ENCODE data around the gene GABBR2.

The GABBR2 gene

GRCh38 chr9:98702835-98703380 is 5.8 kb downstream of the GABBR2 start:
- H3K27me3 ChIP-seq (ENCODE audit: control insufficient read depth, insufficient read depth, low read length) = peaks cover 21% of the 10 kb centered on the region
- no peaks in the 10 kb centered on the region for H3K36me3 ChIP-seq (ENCODE audit: control insufficient read depth, insufficient read depth, low read length)
- H3K9me3 ChIP-seq (ENCODE audit: control insufficient read depth, insufficient read depth, low read length) = no peaks in the 10 kb centered on the region
- DNase-seq (ENCODE audit: low read depth, low spot score) = no peak
- H3K4me1 ChIP-seq (ENCODE audit: control insufficient read depth, insufficient read depth, low read length) = 0 out of 2 replicates have a peak, but pooled peaks cover 1% of the 10 kb centered on the region
- no CpG with 5 or more reads among the region's 2 CpGs for WGBS (ENCODE audit: insufficient coverage, insufficient read length)
- H3K4me3 ChIP-seq (ENCODE audit: low read length) = no peak overlapping the region
- no peak overlapping the region for H3K27ac ChIP-seq (ENCODE audit: low read length)

- Histone ChIP-seq H3K4me1 (ENCODE audit: control insufficient read depth, insufficient read depth, low read length) (no peaks in the 10 kb centered on the region), H3K4me3 (ENCODE audit: low read length) (no peak overlapping the region), H3K36me3 (ENCODE audit: control insufficient read depth, insufficient read depth, low read length) (no peaks in the 10 kb centered on the region), H3K9me3 (ENCODE audit: control insufficient read depth, insufficient read depth, low read length) (no peaks in the 10 kb centered on the region), H3K27me3 (ENCODE audit: control insufficient read depth, insufficient read depth, low read length) (peaks cover 15% of the 10 kb centered on the region), H3K27ac (ENCODE audit: low read length) (no peak overlapping the region)
- no peak for DNase-seq (ENCODE audit: low read depth, low spot score)
- no CpG with 5 or more reads among the region's 8 CpGs for WGBS (ENCODE audit: insufficient coverage, insufficient read length)
These were observed 6.4 kb downstream of the GABBR2 start for GRCh38 chr9:98702340-98702739.

GRCh38 chr9:98701576-98701975 is 7.2 kb downstream of the GABBR2 start:
- no CpG with 5 or more reads among the region's 7 CpGs for WGBS (ENCODE audit: insufficient coverage, insufficient read length)
- no peaks in the 10 kb centered on the region for H3K9me3 ChIP-seq (ENCODE audit: control insufficient read depth, insufficient read depth, low read length)
- no peak overlapping the region for H3K4me3 ChIP-seq (ENCODE audit: low read length)
- peaks cover 10% of the 10 kb centered on the region for H3K27me3 ChIP-seq (ENCODE audit: control insufficient read depth, insufficient read depth, low read length)
- no peaks in the 10 kb centered on the region for H3K36me3 ChIP-seq (ENCODE audit: control insufficient read depth, insufficient read depth, low read length)
- H3K27ac ChIP-seq (ENCODE audit: low read length) = no peak overlapping the region
- no peak for DNase-seq (ENCODE audit: low read depth, low spot score)
- no peaks in the 10 kb centered on the region for H3K4me1 ChIP-seq (ENCODE audit: control insufficient read depth, insufficient read depth, low read length)

DNA sequence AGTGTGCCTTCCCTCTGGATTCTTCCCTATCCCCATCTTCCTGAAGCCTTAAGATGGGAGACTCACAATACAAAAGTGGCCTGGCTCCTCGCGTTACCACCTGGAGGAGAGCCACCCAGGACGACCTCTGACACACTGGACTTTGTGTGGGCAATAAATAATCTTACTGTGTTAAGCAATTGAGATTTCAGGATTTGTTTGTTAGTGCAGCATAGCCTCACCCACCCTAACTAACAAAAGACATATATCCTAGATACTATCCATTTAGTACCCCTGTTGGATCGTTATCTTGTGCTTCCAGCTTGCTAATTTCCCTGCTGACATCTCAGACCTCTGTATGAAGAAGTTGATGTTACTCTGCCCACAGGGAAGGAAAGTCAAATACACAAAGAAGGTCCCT is 7.9 kb downstream of the GABBR2 start:
- H3K27me3 ChIP-seq (ENCODE audit: control insufficient read depth, insufficient read depth, low read length) = peaks cover 4% of the 10 kb centered on the region; the same call in 1 of the 2 replicates
- no peak overlapping the region for H3K4me3 ChIP-seq (ENCODE audit: low read length)
- no peak overlapping the region for H3K27ac ChIP-seq (ENCODE audit: low read length)
- no peaks in the 10 kb centered on the region for H3K4me1 ChIP-seq (ENCODE audit: control insufficient read depth, insufficient read depth, low read length)
- WGBS (ENCODE audit: insufficient coverage, insufficient read length) = no CpG with 5 or more reads among the region's 4 CpGs
- H3K9me3 ChIP-seq (ENCODE audit: control insufficient read depth, insufficient read depth, low read length) = no peaks in the 10 kb centered on the region
- no peaks in the 10 kb centered on the region for H3K36me3 ChIP-seq (ENCODE audit: control insufficient read depth, insufficient read depth, low read length)
- DNase-seq (ENCODE audit: low read depth, low spot score) = no peak

DNA sequence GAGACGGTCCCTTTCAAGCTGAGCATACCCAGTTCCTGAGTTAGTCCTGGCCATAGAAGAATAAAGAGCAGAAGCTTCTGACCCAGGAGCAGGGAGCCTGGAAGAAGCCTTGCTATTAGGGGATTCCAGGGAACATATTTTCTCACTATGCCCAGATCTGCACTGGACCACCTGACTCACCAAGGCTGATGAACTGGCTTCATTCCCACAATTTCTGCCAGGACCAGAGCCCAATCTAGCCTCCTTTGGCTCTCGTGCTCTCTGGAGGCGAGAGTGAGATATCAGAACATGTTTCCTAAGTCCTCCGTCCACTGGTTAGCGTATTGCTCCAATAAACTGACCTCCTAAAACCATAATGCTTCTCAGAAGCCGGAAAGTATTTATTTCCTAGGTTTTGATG is 9.9 kb downstream of the GABBR2 start:
- H3K27ac ChIP-seq (ENCODE audit: low read length) = no peak overlapping the region
- no peaks in the 10 kb centered on the region for H3K9me3 ChIP-seq (ENCODE audit: control insufficient read depth, insufficient read depth, low read length)
- no peaks in the 10 kb centered on the region for H3K36me3 ChIP-seq (ENCODE audit: control insufficient read depth, insufficient read depth, low read length)
- no peaks in the 10 kb centered on the region for H3K27me3 ChIP-seq (ENCODE audit: control insufficient read depth, insufficient read depth, low read length)
- no CpG with 5 or more reads among the region's 6 CpGs for WGBS (ENCODE audit: insufficient coverage, insufficient read length)
- no peaks in the 10 kb centered on the region for H3K4me1 ChIP-seq (ENCODE audit: control insufficient read depth, insufficient read depth, low read length)
- DNase-seq (ENCODE audit: low read depth, low spot score) = no peak
- H3K4me3 ChIP-seq (ENCODE audit: low read length) = no peak overlapping the region

- no peak overlapping the region for H3K4me3 ChIP-seq (ENCODE audit: low read length)
- no peaks in the 10 kb centered on the region for H3K27me3 ChIP-seq (ENCODE audit: control insufficient read depth, insufficient read depth, low read length)
- DNase-seq (ENCODE audit: low read depth, low spot score) = no peak
- H3K27ac ChIP-seq (ENCODE audit: low read length) = no peak overlapping the region
- WGBS (ENCODE audit: insufficient coverage, insufficient read length) = no CpG with 5 or more reads among the region's 2 CpGs
- no peaks in the 10 kb centered on the region for H3K9me3 ChIP-seq (ENCODE audit: control insufficient read depth, insufficient read depth, low read length)
- no peaks in the 10 kb centered on the region for H3K36me3 ChIP-seq (ENCODE audit: control insufficient read depth, insufficient read depth, low read length)
- no peaks in the 10 kb centered on the region for H3K4me1 ChIP-seq (ENCODE audit: control insufficient read depth, insufficient read depth, low read length)
These were observed 13.8 kb downstream of the GABBR2 start for GRCh38 chr9:98694943-98695342.

DNA sequence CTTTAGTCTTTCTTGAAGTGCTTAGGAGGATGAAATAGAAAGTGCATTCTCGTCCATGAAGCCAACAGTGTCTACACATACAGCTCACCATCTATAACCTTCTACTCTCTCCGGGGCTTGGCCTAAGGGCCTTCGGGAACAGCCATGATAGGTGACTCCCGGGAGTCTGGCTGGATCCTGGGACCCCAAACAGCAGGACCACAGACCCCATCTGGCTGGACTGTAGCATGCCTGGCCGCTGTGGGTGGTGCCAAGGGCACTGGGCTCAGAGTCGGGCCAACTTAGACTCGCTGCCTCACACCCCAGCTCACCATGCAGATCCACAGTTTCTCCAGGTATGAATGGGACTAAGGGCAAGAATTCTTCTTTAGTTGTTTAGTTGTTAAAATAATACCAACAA is 16.3 kb downstream of the GABBR2 start:
- Histone ChIP-seq H3K27me3 (ENCODE audit: control insufficient read depth, insufficient read depth, low read length) (no peaks in the 10 kb centered on the region), H3K9me3 (ENCODE audit: control insufficient read depth, insufficient read depth, low read length) (no peaks in the 10 kb centered on the region), H3K27ac (ENCODE audit: low read length) (no peak overlapping the region), H3K36me3 (ENCODE audit: control insufficient read depth, insufficient read depth, low read length) (no peaks in the 10 kb centered on the region), H3K4me3 (ENCODE audit: low read length) (no peak overlapping the region), H3K4me1 (ENCODE audit: control insufficient read depth, insufficient read depth, low read length) (no peaks in the 10 kb centered on the region)
- no peak for DNase-seq (ENCODE audit: low read depth, low spot score)
- no CpG with 5 or more reads among the region's 7 CpGs for WGBS (ENCODE audit: insufficient coverage, insufficient read length)

DNA sequence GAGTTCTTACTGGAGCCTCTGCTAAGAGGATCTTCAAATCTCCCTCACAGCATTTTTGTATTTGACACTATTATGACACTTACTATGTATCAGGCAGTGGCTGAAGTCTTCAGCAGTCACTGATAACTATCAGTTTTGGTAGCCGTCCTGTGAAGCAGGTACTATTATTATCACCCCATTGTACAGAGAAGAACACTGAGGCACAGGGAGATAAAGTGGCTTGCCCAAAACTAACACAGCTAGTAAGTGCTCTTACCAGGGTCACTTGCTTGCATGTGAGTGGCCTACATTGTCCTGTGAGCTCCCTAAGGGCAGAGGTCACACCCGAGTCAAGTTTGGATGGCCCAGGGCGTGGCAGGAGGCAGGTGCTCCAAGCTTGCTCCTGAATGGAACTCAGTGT is 16.8 kb downstream of the GABBR2 start:
- Histone ChIP-seq H3K9me3 (ENCODE audit: control insufficient read depth, insufficient read depth, low read length) (no peaks in the 10 kb centered on the region), H3K4me3 (ENCODE audit: low read length) (no peak overlapping the region), H3K27me3 (ENCODE audit: control insufficient read depth, insufficient read depth, low read length) (no peaks in the 10 kb centered on the region), H3K36me3 (ENCODE audit: control insufficient read depth, insufficient read depth, low read length) (no peaks in the 10 kb centered on the region), H3K4me1 (ENCODE audit: control insufficient read depth, insufficient read depth, low read length) (no peaks in the 10 kb centered on the region), H3K27ac (ENCODE audit: low read length) (no peak overlapping the region)
- no peak for DNase-seq (ENCODE audit: low read depth, low spot score)
- no CpG with 5 or more reads among the region's 3 CpGs for WGBS (ENCODE audit: insufficient coverage, insufficient read length)

GRCh38 chr9:98690686-98691085 is 18.0 kb downstream of the GABBR2 start:
- H3K4me1 ChIP-seq (ENCODE audit: control insufficient read depth, insufficient read depth, low read length) = no peaks in the 10 kb centered on the region; the same call in 1 of the 2 replicates
- no CpG with 5 or more reads among the region's 1 CpG for WGBS (ENCODE audit: insufficient coverage, insufficient read length)
- no peak for DNase-seq (ENCODE audit: low read depth, low spot score)
- H3K27ac ChIP-seq (ENCODE audit: low read length) = no peak overlapping the region
- no peaks in the 10 kb centered on the region for H3K27me3 ChIP-seq (ENCODE audit: control insufficient read depth, insufficient read depth, low read length)
- H3K9me3 ChIP-seq (ENCODE audit: control insufficient read depth, insufficient read depth, low read length) = no peaks in the 10 kb centered on the region
- no peaks in the 10 kb centered on the region for H3K36me3 ChIP-seq (ENCODE audit: control insufficient read depth, insufficient read depth, low read length)
- H3K4me3 ChIP-seq (ENCODE audit: low read length) = no peak overlapping the region

DNA sequence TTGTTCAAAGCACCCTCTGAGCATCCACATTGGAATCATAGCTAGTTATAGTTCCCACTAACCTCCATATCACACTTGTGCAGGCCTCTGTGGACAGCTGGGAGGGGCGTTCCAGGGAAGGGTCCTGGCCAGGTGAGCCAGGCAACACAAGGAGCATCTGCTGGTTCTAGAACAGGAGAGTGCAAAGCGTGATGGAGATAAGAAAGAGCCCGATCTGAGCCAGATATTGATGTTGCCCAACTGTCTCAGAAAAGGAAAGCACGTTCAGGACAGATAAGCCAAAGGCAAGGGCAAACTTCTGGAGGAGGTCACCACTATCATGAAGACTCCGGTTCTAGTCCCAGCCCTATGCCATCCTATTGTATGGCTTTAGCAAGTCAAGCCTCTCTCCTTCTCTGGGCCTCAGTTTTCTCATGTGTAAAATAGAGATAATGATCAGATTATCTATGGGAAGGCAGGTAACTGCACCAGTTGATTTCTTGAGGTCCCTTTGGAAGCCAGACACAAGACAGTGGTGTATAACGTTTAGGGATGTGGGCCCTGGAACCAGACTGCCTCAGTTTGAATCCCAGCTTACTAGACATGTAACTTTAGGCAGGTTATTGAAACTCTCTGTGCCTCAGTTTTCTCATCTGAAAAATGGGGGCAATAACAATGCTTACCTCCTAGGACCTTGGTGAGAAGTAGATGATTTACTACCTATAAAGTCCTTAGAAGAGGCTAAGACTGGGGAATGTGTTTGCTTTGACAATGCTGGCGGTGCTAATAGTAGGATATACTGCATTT is 19.8 kb downstream of the GABBR2 start:
- Histone ChIP-seq H3K36me3 (ENCODE audit: control insufficient read depth, insufficient read depth, low read length) (no peaks in the 10 kb centered on the region), H3K27ac (ENCODE audit: low read length) (no peak overlapping the region), H3K27me3 (ENCODE audit: control insufficient read depth, insufficient read depth, low read length) (no peaks in the 10 kb centered on the region), H3K4me1 (ENCODE audit: control insufficient read depth, insufficient read depth, low read length) (no peaks in the 10 kb centered on the region; the same call in 1 of the 2 replicates), H3K4me3 (ENCODE audit: low read length) (no peak overlapping the region), H3K9me3 (ENCODE audit: control insufficient read depth, insufficient read depth, low read length) (no peaks in the 10 kb centered on the region)
- no peak for DNase-seq (ENCODE audit: low read depth, low spot score)
- WGBS (ENCODE audit: insufficient coverage, insufficient read length) = no CpG with 5 or more reads among the region's 7 CpGs

DNA sequence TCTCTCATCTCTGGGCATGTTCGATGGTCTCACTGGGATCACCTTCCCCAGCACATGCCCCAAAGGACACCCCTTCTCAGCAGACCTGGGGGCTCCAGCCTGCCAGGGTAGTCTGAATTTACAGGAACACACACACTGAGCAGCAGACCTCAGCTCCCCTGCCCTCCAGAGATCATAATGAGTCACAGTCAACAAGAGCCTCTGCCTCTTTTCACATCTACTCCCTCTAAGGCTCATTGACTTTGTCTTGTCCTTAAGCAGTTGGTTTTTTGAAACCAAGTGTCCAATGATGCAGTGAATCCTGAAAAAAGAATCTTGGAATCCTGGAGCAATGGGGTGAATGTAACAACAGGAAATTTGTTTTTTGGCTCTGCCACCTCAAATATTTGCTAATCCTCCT is 20.8 kb downstream of the GABBR2 start:
- H3K4me1 ChIP-seq (ENCODE audit: control insufficient read depth, insufficient read depth, low read length) = no peaks in the 10 kb centered on the region; the same call in 1 of the 2 replicates
- no peaks in the 10 kb centered on the region for H3K27me3 ChIP-seq (ENCODE audit: control insufficient read depth, insufficient read depth, low read length)
- H3K4me3 ChIP-seq (ENCODE audit: low read length) = no peak overlapping the region
- H3K27ac ChIP-seq (ENCODE audit: low read length) = no peak overlapping the region
- no CpG with 5 or more reads among the region's 1 CpG for WGBS (ENCODE audit: insufficient coverage, insufficient read length)
- no peaks in the 10 kb centered on the region for H3K9me3 ChIP-seq (ENCODE audit: control insufficient read depth, insufficient read depth, low read length)
- no peaks in the 10 kb centered on the region for H3K36me3 ChIP-seq (ENCODE audit: control insufficient read depth, insufficient read depth, low read length)
- DNase-seq (ENCODE audit: low read depth, low spot score) = no peak
